Ectodermal cell (in vitro differentiated cells): ENCODE results near the gene CCDC148.

ENCODE experiments used
- H3K27ac ChIP-seq: 2 replicates; pipeline ENCODE4 v1.7.0; 2013; ENCODE audit warnings: mild to moderate bottlenecking, low read depth, low read length; ENCODE audit not compliant: insufficient read depth, poor library complexity, severe bottlenecking
- H3K27me3 ChIP-seq: 2 replicates; pipeline ENCODE4 v1.7.0; 2013; ENCODE audit warnings: mild to moderate bottlenecking, low read length; ENCODE audit not compliant: insufficient read depth, control insufficient read depth, poor library complexity, severe bottlenecking
- H3K36me3 ChIP-seq: one replicate; pipeline ENCODE4 v1.7.0; 2013; ENCODE audit warnings: low read length; ENCODE audit not compliant: control insufficient read depth, insufficient read depth
- H3K4me1 ChIP-seq: one replicate; pipeline ENCODE4 v1.7.0; 2013; ENCODE audit warnings: low read length; ENCODE audit not compliant: control insufficient read depth, insufficient read depth
- H3K4me3 ChIP-seq: 2 replicates; pipeline ENCODE4 v1.7.0; 2013; ENCODE audit warnings: low read depth, low read length, control low read depth; ENCODE audit not compliant: insufficient read depth
- H3K9me3 ChIP-seq: 2 replicates; pipeline ENCODE4 v1.7.0; 2013; ENCODE audit warnings: mild to moderate bottlenecking, low read length, moderate library complexity; ENCODE audit not compliant: control insufficient read depth
- WGBS, 2 experiments: methylation state at CpG; one replicate each; pipeline ENCODE4 v1.1.7; 2013; ENCODE audit warnings: missing lambda C conversion rate in 2 of 2; 5-methylcytosine and 5-hydroxymethylcytosine counted together

The CCDC148 gene

GRCh38 chr2:158402665-158403064, 53.9 kb downstream of the CCDC148 start:
- H3K27ac ChIP-seq, result no peak overlapping the region
- H3K36me3 ChIP-seq, result no peaks in the 10 kb centered on the region
- no peak overlapping the region for H3K4me3 ChIP-seq
- no peaks in the 10 kb centered on the region for H3K27me3 ChIP-seq
- WGBS, 2 experiments, result 96 to 100% methylated on average over 1 to 2 of the region's 2 CpGs
- no peaks in the 10 kb centered on the region for H3K4me1 ChIP-seq
- no peaks in the 10 kb centered on the region for H3K9me3 ChIP-seq

DNA sequence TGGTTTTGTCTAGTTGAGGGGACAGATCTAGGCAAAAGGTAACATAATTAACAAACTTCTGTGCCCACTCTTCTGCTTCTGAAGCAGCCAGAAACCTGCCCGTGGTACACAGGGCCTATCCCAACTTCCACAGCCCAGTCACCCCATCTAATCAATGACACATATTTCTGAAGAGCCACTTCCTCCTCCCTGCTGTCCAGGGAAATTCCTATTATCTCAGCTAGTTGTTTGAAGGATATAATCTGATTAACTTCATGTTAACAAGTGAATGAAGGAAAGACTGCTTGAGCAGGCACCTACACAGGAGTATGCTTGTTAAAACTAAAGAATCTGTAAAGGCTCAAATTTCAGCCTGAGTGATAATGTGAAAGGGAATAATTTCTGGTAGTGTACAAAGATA, 61.4 kb downstream of the CCDC148 start:
- Histone ChIP-seq H3K9me3 (no peaks in the 10 kb centered on the region), H3K27ac (no peak overlapping the region), H3K4me1 (no peaks in the 10 kb centered on the region), H3K36me3 (no peaks in the 10 kb centered on the region), H3K4me3 (no peak overlapping the region), H3K27me3 (no peaks in the 10 kb centered on the region)
- WGBS, 2 experiments, result 79 to 93% methylated on average over 1 of the region's 1 CpG

GRCh38 chr2:158394453-158394852, 62.1 kb downstream of the CCDC148 start:
- Histone ChIP-seq H3K36me3 (no peaks in the 10 kb centered on the region), H3K27ac (no peak overlapping the region), H3K4me3 (no peak overlapping the region), H3K4me1 (no peaks in the 10 kb centered on the region), H3K27me3 (no peaks in the 10 kb centered on the region), H3K9me3 (no peaks in the 10 kb centered on the region)
- WGBS, 2 experiments, result 65 to 86% methylated on average over 1 of the region's 1 CpG

DNA sequence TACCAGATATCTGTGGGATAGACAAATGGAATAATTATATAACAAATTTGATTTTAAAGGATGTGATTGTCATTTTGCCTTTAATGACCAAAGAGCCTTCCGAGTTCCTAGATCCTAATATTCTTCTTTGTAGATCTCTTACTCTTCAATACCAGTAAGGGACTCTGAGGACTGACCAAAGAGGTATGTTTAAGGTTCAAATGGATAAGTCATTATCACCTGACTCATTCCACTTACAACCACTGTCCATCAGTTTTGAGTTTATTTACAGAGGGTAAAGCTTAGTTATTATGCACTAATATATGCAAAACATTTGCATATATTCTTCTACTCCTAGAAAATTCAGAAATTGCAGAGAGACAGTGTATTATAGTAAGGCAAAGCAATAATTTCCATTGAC, 62.7 kb downstream of the CCDC148 start:
- no peaks in the 10 kb centered on the region for H3K36me3 ChIP-seq

GRCh38 chr2:158392687-158393086, 63.9 kb downstream of the CCDC148 start:
- Histone ChIP-seq H3K9me3 (no peaks in the 10 kb centered on the region), H3K27me3 (no peaks in the 10 kb centered on the region), H3K4me3 (no peak overlapping the region), H3K36me3 (no peaks in the 10 kb centered on the region), H3K27ac (no peak overlapping the region), H3K4me1 (no peaks in the 10 kb centered on the region)
- WGBS, 2 experiments, result 89 to 90% methylated on average over 1 of the region's 1 CpG

More for the DNA sequence above, 62.7 kb downstream of the CCDC148 start:
- Histone ChIP-seq H3K4me1 (no peaks in the 10 kb centered on the region), H3K27me3 (no peaks in the 10 kb centered on the region), H3K27ac (no peak overlapping the region), H3K9me3 (no peaks in the 10 kb centered on the region), H3K4me3 (no peak overlapping the region)
- no CpG with 5 or more reads among the region's 1 CpG for WGBS, 2 experiments

- Histone ChIP-seq H3K36me3 (no peaks in the 10 kb centered on the region), H3K4me1 (no peaks in the 10 kb centered on the region), H3K4me3 (no peak overlapping the region), H3K27ac (no peak overlapping the region), H3K9me3 (no peaks in the 10 kb centered on the region), H3K27me3 (no peaks in the 10 kb centered on the region)
- WGBS, 2 experiments, result 86 to 95% methylated on average over 2 of the region's 2 CpGs
Observed at GRCh38 chr2:158391876-158392275, 64.7 kb downstream of the CCDC148 start.

DNA sequence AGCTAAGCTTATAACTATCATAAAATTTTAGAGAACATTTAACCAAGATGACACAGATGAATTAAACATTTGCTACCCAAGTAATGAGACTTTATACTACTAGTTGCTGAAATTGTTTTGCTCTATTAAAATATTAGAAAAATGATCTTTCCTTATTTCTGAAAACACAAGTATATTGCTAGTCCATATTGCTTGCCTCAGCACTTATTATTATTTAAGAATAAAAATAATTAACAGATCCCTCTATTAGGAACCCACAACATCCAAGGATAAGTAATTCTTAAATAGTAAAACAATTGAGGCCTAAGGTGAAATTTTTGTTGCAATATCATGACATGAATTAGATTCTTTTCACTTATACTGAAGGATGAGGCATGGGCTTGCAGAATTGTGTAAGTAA, 65.2 kb downstream of the CCDC148 start:
- Histone ChIP-seq H3K36me3 (no peaks in the 10 kb centered on the region), H3K27ac (no peak overlapping the region), H3K9me3 (no peaks in the 10 kb centered on the region), H3K27me3 (no peaks in the 10 kb centered on the region), H3K4me3 (no peak overlapping the region), H3K4me1 (no peaks in the 10 kb centered on the region)

- Histone ChIP-seq H3K27me3 (no peaks in the 10 kb centered on the region), H3K9me3 (no peaks in the 10 kb centered on the region), H3K27ac (no peak overlapping the region), H3K4me1 (no peaks in the 10 kb centered on the region), H3K36me3 (no peaks in the 10 kb centered on the region), H3K4me3 (no peak overlapping the region)
- WGBS, 2 experiments, result 95% methylated on average over 1 of the region's 1 CpG; no CpG with 5 or more reads in 1 of the 2 experiments
Observed at GRCh38 chr2:158388159-158388558, 68.4 kb downstream of the CCDC148 start.

- Histone ChIP-seq H3K4me3 (no peak overlapping the region), H3K27me3 (no peaks in the 10 kb centered on the region), H3K27ac (no peak overlapping the region), H3K4me1 (no peaks in the 10 kb centered on the region), H3K9me3 (no peaks in the 10 kb centered on the region), H3K36me3 (no peaks in the 10 kb centered on the region)
Observed at GRCh38 chr2:158385646-158386045, 70.9 kb downstream of the CCDC148 start.

- Histone ChIP-seq H3K4me3 (no peak overlapping the region), H3K9me3 (no peaks in the 10 kb centered on the region), H3K4me1 (no peaks in the 10 kb centered on the region), H3K27ac (no peak overlapping the region), H3K27me3 (no peaks in the 10 kb centered on the region), H3K36me3 (no peaks in the 10 kb centered on the region)
- WGBS, 2 experiments, result 97 to 100% methylated on average over 2 to 3 of the region's 3 CpGs
Observed at GRCh38 chr2:158381978-158382377, 74.6 kb downstream of the CCDC148 start.

GRCh38 chr2:158381205-158381604, 75.3 kb downstream of the CCDC148 start:
- Histone ChIP-seq H3K27ac (no peak overlapping the region), H3K27me3 (no peaks in the 10 kb centered on the region), H3K9me3 (no peaks in the 10 kb centered on the region), H3K4me3 (no peak overlapping the region), H3K36me3 (no peaks in the 10 kb centered on the region), H3K4me1 (no peaks in the 10 kb centered on the region)
- 93 to 94% methylated on average over 3 of the region's 3 CpGs for WGBS, 2 experiments
